Esophagus squamous epithelium (tissue), 5 donors: ENCODE measurements around the gene TRAPPC11. TPM values are rescaled to one million over a fixed set of nuclear protein-coding genes. Genes with fewer than 3 reads are reported as not detected.

ENCODE experiments used
- DNase-seq: peaks from one replicate; lab custom pipeline; 2025; lab: John Stamatoyannopoulos, UW
- H3K27ac ChIP-seq, 4 donors: fragments of 200-600 bp; sonication (generic); one replicate each; pipeline ENCODE4 v1.5.1; 2016 to 2019; ENCODE audit warnings: mild to moderate bottlenecking in 1 of 4
- H3K27me3 ChIP-seq, 4 donors: fragments of 200-600 bp; sonication (generic); 1 replicate in 3 of 4; 2 replicates in 1 of 4; pipeline versions ENCODE4 v1.5.1 to v1.6.0; 2017 to 2021; ENCODE audit warnings: antibody characterized with exemption in 1 of 4
- H3K36me3 ChIP-seq, 3 donors: fragments of 200-600 bp; sonication (generic); one replicate each; pipeline ENCODE4 v1.5.1; 2016 to 2019
- H3K4me1 ChIP-seq, 3 donors: fragments of 200-600 bp; sonication (generic); one replicate each; pipeline ENCODE4 v1.5.1; 2017 to 2019
- H3K4me3 ChIP-seq, 4 donors: fragments of 200-600 bp; sonication (generic); 1 replicate in 3 of 4; 2 replicates in 1 of 4; pipeline ENCODE4 v1.5.1; 2016 to 2019; ENCODE audit warnings: mild to moderate bottlenecking in 2 of 4, moderate library complexity in 1 of 4
- H3K9me3 ChIP-seq, 3 donors: fragments of 200-600 bp; sonication (generic); one replicate each; pipeline ENCODE4 v1.5.1; 2016 to 2019
- POLR2A ChIP-seq, 4 donors: fragments of 450-650 bp; IDR thresholded peaks; one replicate each; pipeline ENCODE4 v1.6.1; 2017; ENCODE audit warnings: antibody characterized with exemption in 4 of 4, mild to moderate bottlenecking in 4 of 4, moderate library complexity in 3 of 4
- WGBS, 2 donors: methylation state at CpG; one replicate each; pipeline ENCODE4 v1.1.5; 2018; 5-methylcytosine and 5-hydroxymethylcytosine counted together
- intact Hi-C: fragments of 100-400 bp; cut with DNase I; formaldehyde crosslinking; loops from one replicate; pipeline ENCODE4 v1.15.0; 2022
- total RNA-seq, 4 donors: library from RNA; depleted of rRNA; stranded (reverse); fragments of >200 nt; gene quantifications; one replicate each; pipeline ENCODE4 v1.1.0, GENCODE V29; 2016
- TF ChIP-seq, protein P1 (sequence below), 6 experiments: fragments of 450-650 bp in 4 of 6; fragments of 200-600 bp in 2 of 6; sonication (generic) in 2 of 6; IDR thresholded peaks; one replicate each; pipeline ENCODE4 v1.5.1; 2016 to 2019; ENCODE audit warnings: antibody characterized with exemption in 6 of 6, mild to moderate bottlenecking in 4 of 6, moderate library complexity in 4 of 6
- donor health status: DM: yes; HTN: yes; CAD: no.

Gene TRAPPC11
- total RNA-seq, 4 donors from 2014 or later = 24.5 to 36.2 (median 34.6) TPM

GRCh38 chr4:183751106-183751505, 92.0 kb downstream of the TRAPPC11 start:
- no peak overlapping the region for H3K27ac ChIP-seq
- peaks cover 0 to 21% (median 0%) of the 10 kb centered on the region in 3 donors for H3K4me1 ChIP-seq
- no peaks in the 10 kb centered on the region for H3K36me3 ChIP-seq
- 59 to 65% methylated on average over 4 of the region's 4 CpGs for WGBS, 2 donors
- no peak for TF ChIP-seq POLR2A (IDR thresholded peaks at IDR 0.05)
- TF ChIP-seq, protein P1, sequence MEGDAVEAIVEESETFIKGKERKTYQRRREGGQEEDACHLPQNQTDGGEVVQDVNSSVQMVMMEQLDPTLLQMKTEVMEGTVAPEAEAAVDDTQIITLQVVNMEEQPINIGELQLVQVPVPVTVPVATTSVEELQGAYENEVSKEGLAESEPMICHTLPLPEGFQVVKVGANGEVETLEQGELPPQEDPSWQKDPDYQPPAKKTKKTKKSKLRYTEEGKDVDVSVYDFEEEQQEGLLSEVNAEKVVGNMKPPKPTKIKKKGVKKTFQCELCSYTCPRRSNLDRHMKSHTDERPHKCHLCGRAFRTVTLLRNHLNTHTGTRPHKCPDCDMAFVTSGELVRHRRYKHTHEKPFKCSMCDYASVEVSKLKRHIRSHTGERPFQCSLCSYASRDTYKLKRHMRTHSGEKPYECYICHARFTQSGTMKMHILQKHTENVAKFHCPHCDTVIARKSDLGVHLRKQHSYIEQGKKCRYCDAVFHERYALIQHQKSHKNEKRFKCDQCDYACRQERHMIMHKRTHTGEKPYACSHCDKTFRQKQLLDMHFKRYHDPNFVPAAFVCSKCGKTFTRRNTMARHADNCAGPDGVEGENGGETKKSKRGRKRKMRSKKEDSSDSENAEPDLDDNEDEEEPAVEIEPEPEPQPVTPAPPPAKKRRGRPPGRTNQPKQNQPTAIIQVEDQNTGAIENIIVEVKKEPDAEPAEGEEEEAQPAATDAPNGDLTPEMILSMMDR (IDR thresholded peaks at IDR 0.05) = no peak
- intact Hi-C loops = no loop called here
- H3K4me3 ChIP-seq = no peak overlapping the region
- H3K27me3 ChIP-seq = no peaks in the 10 kb centered on the region
- DNase-seq = no peak
- H3K9me3 ChIP-seq = no peaks in the 10 kb centered on the region

- Histone ChIP-seq H3K9me3 (no peaks in the 10 kb centered on the region), H3K27ac (no peak overlapping the region), H3K27me3 (no peaks in the 10 kb centered on the region), H3K36me3 (no peaks in the 10 kb centered on the region), H3K4me3 (no peak overlapping the region), H3K4me1 (peaks cover 0 to 10% (median 7%) of the 10 kb centered on the region in 3 donors)
- intact Hi-C loops = no loop called here
- no peak for DNase-seq
- no peak for TF ChIP-seq POLR2A (IDR thresholded peaks at IDR 0.05)
- TF ChIP-seq, protein P1 (IDR thresholded peaks at IDR 0.05) = no peak
- WGBS, 2 donors = 83 to 90% methylated on average over 2 of the region's 2 CpGs
Measured at GRCh38 chr4:183755596-183755995, 96.5 kb downstream of the TRAPPC11 start.

DNA sequence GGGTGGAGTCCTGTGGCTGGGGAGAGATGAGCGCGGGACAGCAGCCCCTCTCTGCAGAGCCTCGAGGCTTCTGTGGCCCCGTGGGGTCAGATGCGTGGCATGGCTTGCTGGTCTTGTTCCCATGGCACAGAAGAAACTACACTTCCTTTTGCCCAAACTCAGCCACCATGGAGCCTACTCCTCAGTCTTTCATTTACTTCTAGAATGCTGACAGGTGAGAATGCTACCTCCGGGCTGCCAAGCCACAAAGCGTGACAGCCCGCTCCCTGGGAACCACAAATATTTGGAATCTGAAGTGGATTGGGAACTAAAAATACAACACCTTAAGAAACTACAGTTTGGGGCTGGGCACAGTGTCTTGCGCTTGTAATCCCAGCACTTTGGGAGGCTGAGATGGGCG, 98.0 kb downstream of the TRAPPC11 start:
- H3K36me3 ChIP-seq = no peaks in the 10 kb centered on the region
- no peaks in the 10 kb centered on the region for H3K27me3 ChIP-seq
- no peaks in the 10 kb centered on the region for H3K9me3 ChIP-seq
- H3K27ac ChIP-seq = no peak overlapping the region
- no peak for TF ChIP-seq POLR2A (IDR thresholded peaks at IDR 0.05)
- TF ChIP-seq, protein P1 (IDR thresholded peaks at IDR 0.05) = no peak
- H3K4me3 ChIP-seq = no peak overlapping the region
- 44 to 59% methylated on average over 9 of the region's 10 CpGs for WGBS, 2 donors
- no peak for DNase-seq
- intact Hi-C loops = no loop called here
- peaks cover 0 to 18% (median 7%) of the 10 kb centered on the region in 3 donors for H3K4me1 ChIP-seq

DNA sequence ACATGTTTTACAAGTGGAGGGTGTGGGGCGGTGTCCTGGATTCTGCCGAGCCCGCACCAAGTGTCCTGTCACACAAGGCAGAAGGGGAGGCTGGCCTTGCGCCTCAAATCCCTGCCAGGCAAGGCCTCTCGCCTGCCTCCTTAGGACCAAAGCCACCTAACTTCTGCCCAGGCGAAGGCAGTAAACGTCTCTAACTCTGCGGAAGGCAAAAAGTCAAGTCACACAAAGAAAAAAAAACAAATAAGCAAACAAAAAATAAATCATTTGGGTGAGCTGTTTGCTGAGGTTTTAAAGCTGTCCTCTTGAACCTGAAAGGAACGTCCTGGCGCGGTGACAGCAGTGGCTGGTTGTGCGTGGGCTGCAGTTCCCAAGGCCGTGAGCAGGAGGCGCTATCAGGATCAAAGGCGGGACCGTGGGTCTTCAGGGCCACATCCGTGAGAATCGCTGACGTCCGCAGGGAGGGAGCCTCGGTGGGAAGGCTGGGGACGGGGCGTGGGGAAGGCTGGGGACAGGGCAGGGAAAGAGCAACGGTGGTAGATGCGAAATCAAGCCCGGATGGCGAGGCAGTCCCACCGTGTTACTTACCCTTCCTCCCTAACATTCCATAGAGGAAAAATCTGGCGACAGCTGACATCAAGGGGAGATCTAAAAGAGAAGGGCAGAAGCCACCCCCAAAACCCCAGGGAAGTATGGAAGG, 99.1 kb downstream of the TRAPPC11 start:
- no peak overlapping the region for H3K4me3 ChIP-seq
- DNase-seq = no peak
- no peaks in the 10 kb centered on the region for H3K36me3 ChIP-seq
- no peak overlapping the region for H3K27ac ChIP-seq
- 71 to 75% methylated on average over 23 to 29 of the region's 29 CpGs for WGBS, 2 donors
- H3K4me1 ChIP-seq = peaks cover 5 to 29% (median 7%) of the 10 kb centered on the region in 3 donors
- H3K9me3 ChIP-seq = no peaks in the 10 kb centered on the region
- intact Hi-C loops = no loop called here
- TF ChIP-seq, protein P1 (IDR thresholded peaks at IDR 0.05) = no peak
- TF ChIP-seq POLR2A (IDR thresholded peaks at IDR 0.05) = no peak
- no peaks in the 10 kb centered on the region for H3K27me3 ChIP-seq

GRCh38 chr4:183758758-183759447, 99.8 kb downstream of the TRAPPC11 start:
- DNase-seq = no peak
- H3K36me3 ChIP-seq = no peaks in the 10 kb centered on the region
- no peak overlapping the region for H3K4me3 ChIP-seq
- H3K4me1 ChIP-seq = peaks cover 6 to 36% (median 7%) of the 10 kb centered on the region in 3 donors
- no peak overlapping the region for H3K27ac ChIP-seq
- TF ChIP-seq, protein P1 (IDR thresholded peaks at IDR 0.05) = no peak
- no peak for TF ChIP-seq POLR2A (IDR thresholded peaks at IDR 0.05)
- no peaks in the 10 kb centered on the region for H3K27me3 ChIP-seq
- intact Hi-C loops = no loop called here
- no peaks in the 10 kb centered on the region for H3K9me3 ChIP-seq
- 90 to 91% methylated on average over 13 to 20 of the region's 21 CpGs for WGBS, 2 donors
